ENCODE results near the gene OR1S1. TPM values are rescaled to one million over a fixed set of nuclear protein-coding genes. Genes with fewer than 3 reads are reported as not detected.
"Not testable (repeated sequence)": the region's sequence is repeated elsewhere in the genome, so short reads cannot be mapped to it uniquely, and the experiment has no call there.

Gene OR1S1
- total RNA-seq (ENCODE audit: unreplicated experiment): not detected
- long read RNA-seq: 0 reads

DNA sequence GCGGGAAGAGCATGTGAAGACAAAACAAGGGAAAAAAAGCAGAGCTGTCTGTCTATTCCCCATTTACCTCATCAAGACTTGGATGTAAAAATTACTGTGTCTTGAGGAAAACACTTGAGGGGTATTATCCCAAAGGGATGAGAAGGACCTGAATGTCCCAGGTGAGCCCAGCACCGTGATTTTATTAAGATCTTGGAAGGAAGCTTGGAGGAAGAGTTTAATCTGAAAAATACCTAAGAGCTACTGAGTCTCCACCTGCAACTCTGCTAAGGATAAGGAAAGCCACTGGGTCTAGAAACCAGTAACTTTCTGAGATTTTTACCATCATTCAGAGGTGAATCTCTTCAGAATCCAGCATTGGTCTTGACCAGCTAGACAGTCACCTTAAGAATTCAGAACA is at the start of gene OR1S1:
Gene OR1S1 (plus strand): TSS at position 301 of the 400 bp plus-strand sequence.
- H3K27me3 Mint-ChIP-seq (ENCODE audit: unreplicated experiment); H3K4me3 Mint-ChIP-seq (ENCODE audit: unreplicated experiment); H3K27ac Mint-ChIP-seq (ENCODE audit: unreplicated experiment); H3K9me3 Mint-ChIP-seq (ENCODE audit: unreplicated experiment); H3K36me3 Mint-ChIP-seq (ENCODE audit: unreplicated experiment); DNase-seq; H3K4me1 Mint-ChIP-seq (ENCODE audit: low read depth, unreplicated experiment): not testable (repeated sequence)

DNA sequence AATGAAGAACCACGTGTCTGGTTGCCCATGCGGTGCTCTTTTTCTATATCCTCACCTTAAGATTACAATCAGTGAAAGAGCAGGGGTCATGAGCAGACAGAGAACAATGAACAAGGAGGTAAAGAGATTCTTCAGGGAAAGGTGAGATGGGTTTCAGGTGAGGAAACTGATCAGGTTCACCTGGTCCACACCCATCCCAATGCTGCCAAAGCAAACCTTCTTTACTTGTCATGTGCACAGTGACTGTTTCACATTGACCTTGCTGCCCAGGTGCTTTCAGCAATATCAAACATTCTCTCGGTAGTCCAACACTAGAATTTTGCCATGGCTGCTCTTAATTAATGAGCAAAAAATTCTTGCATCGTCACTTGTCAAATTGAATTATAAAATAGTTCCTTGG is 48.1 kb upstream of the OR1S1 start:
- TF ChIP-seq, protein P1, sequence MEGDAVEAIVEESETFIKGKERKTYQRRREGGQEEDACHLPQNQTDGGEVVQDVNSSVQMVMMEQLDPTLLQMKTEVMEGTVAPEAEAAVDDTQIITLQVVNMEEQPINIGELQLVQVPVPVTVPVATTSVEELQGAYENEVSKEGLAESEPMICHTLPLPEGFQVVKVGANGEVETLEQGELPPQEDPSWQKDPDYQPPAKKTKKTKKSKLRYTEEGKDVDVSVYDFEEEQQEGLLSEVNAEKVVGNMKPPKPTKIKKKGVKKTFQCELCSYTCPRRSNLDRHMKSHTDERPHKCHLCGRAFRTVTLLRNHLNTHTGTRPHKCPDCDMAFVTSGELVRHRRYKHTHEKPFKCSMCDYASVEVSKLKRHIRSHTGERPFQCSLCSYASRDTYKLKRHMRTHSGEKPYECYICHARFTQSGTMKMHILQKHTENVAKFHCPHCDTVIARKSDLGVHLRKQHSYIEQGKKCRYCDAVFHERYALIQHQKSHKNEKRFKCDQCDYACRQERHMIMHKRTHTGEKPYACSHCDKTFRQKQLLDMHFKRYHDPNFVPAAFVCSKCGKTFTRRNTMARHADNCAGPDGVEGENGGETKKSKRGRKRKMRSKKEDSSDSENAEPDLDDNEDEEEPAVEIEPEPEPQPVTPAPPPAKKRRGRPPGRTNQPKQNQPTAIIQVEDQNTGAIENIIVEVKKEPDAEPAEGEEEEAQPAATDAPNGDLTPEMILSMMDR (IDR thresholded peaks at IDR 0.05; ENCODE audit: partially characterized antibody, unreplicated experiment): no peak
- no peak for DNase-seq
- no peaks in the 10 kb centered on the region for H3K4me1 Mint-ChIP-seq (ENCODE audit: low read depth, unreplicated experiment)
- no peaks in the 10 kb centered on the region for H3K9me3 Mint-ChIP-seq (ENCODE audit: unreplicated experiment)
- H3K4me3 Mint-ChIP-seq (ENCODE audit: unreplicated experiment): no peak overlapping the region
- no peak overlapping the region for H3K27ac Mint-ChIP-seq (ENCODE audit: unreplicated experiment)
- H3K36me3 Mint-ChIP-seq (ENCODE audit: unreplicated experiment): no peaks in the 10 kb centered on the region
- H3K27me3 Mint-ChIP-seq (ENCODE audit: unreplicated experiment): peaks cover 2% of the 10 kb centered on the region

GRCh38 chr11:58164990-58165389 is 47.5 kb upstream of the OR1S1 start:
- TF ChIP-seq, protein P1 (IDR thresholded peaks at IDR 0.05; ENCODE audit: partially characterized antibody, unreplicated experiment): no peak
- DNase-seq: no peak
- Mint-ChIP-seq H3K9me3 (ENCODE audit: unreplicated experiment) (no peaks in the 10 kb centered on the region), H3K27me3 (ENCODE audit: unreplicated experiment) (peaks cover 2% of the 10 kb centered on the region), H3K27ac (ENCODE audit: unreplicated experiment) (no peak overlapping the region), H3K4me1 (ENCODE audit: low read depth, unreplicated experiment) (no peaks in the 10 kb centered on the region), H3K36me3 (ENCODE audit: unreplicated experiment) (no peaks in the 10 kb centered on the region), H3K4me3 (ENCODE audit: unreplicated experiment) (no peak overlapping the region)

DNA sequence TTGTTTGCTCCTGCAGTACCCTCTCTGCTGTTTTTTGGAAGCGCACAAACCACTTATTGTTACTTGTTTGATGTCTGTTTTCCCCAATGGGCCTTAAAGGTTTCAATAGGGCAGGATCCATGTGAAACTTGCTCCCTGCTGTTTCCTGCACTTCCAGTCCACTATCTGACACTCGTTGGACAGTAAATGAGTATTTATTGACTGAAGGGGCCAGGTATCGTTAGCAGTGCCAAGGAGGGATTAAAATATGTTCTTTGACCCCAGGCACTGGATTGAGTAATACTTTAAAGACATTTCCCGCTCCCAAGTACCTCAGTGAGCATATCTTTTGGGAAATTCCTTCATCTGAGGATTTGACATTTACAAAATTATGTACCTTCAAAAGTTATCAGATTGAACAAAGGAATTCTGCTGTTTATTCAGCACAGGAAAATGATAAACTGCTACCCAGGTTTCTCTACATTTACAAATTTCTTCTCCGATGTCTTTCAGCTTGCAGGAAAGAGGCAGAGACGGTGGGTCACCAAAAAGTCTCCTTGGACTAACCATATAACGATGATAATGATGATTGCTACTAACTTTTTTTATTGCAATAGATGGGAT is 46.9 kb upstream of the OR1S1 start:
- no peak for DNase-seq
- no peak overlapping the region for H3K27ac Mint-ChIP-seq (ENCODE audit: unreplicated experiment)
- no peaks in the 10 kb centered on the region for H3K36me3 Mint-ChIP-seq (ENCODE audit: unreplicated experiment)
- TF ChIP-seq, protein P1 (IDR thresholded peaks at IDR 0.05; ENCODE audit: partially characterized antibody, unreplicated experiment): no peak
- peaks cover 2% of the 10 kb centered on the region for H3K27me3 Mint-ChIP-seq (ENCODE audit: unreplicated experiment)
- no peak overlapping the region for H3K4me3 Mint-ChIP-seq (ENCODE audit: unreplicated experiment)
- no peaks in the 10 kb centered on the region for H3K4me1 Mint-ChIP-seq (ENCODE audit: low read depth, unreplicated experiment)
- no peaks in the 10 kb centered on the region for H3K9me3 Mint-ChIP-seq (ENCODE audit: unreplicated experiment)

GRCh38 chr11:58177409-58178054 is 35.0 kb upstream of the OR1S1 start:
- Mint-ChIP-seq H3K9me3 (ENCODE audit: unreplicated experiment) (no peaks in the 10 kb centered on the region), H3K4me1 (ENCODE audit: low read depth, unreplicated experiment) (no peaks in the 10 kb centered on the region), H3K36me3 (ENCODE audit: unreplicated experiment) (no peaks in the 10 kb centered on the region), H3K4me3 (ENCODE audit: unreplicated experiment) (no peak overlapping the region), H3K27me3 (ENCODE audit: unreplicated experiment) (no peaks in the 10 kb centered on the region), H3K27ac (ENCODE audit: unreplicated experiment) (no peak overlapping the region)
- no peak for DNase-seq
- TF ChIP-seq, protein P1 (IDR thresholded peaks at IDR 0.05; ENCODE audit: partially characterized antibody, unreplicated experiment): no peak
